GM18873 (cell line): ENCODE measurements around the gene PRSS56.
"Not testable (repeated sequence)": the region's sequence is repeated elsewhere in the genome, so short reads cannot be mapped to it uniquely, and the experiment has no call there.

Experiments
- ATAC-seq: cut with Tn5 transposase; IDR thresholded peaks from one replicate; pipeline ENCODE4 v1.9.1; 2021; ENCODE audit warnings: mild to moderate bottlenecking, moderate library complexity, moderate number of reproducible peaks; ENCODE audit not compliant: unreplicated experiment, low FRiP score

Gene PRSS56

GRCh38 chr2:232523682-232524597 lies 3.8 kb downstream of the PRSS56 start:
- ATAC-seq, result no peak

GRCh38 chr2:232524771-232525170 lies 4.6 kb downstream of the PRSS56 start:
- no peak for ATAC-seq

- no peak for ATAC-seq
These were observed 5.0 kb downstream of the PRSS56 start for GRCh38 chr2:232525199-232525598.

GRCh38 chr2:232525791-232526371 lies 5.7 kb downstream of the PRSS56 start, which contains the start of gene CHRND:
CHRND (plus strand) TSS chr2:232526160; CDS start chr2:232526216, 56 bp downstream.
- ATAC-seq, result no peak

GRCh38 chr2:232526372-232526941 lies 6.3 kb downstream of the PRSS56 start:
- no peak for ATAC-seq

GRCh38 chr2:232527905-232528470 lies 7.8 kb downstream of the PRSS56 start:
- ATAC-seq, result no peak

- ATAC-seq, result no peak
These were observed 8.7 kb downstream of the PRSS56 start for GRCh38 chr2:232528746-232529460.

- ATAC-seq, result no peak
These were observed 9.8 kb downstream of the PRSS56 start for GRCh38 chr2:232529806-232530547.

GRCh38 chr2:232530626-232531260 lies 10.6 kb downstream of the PRSS56 start:
- ATAC-seq, result no peak

GRCh38 chr2:232532419-232532818 lies 12.2 kb downstream of the PRSS56 start:
- no peak for ATAC-seq

GRCh38 chr2:232532821-232533220 lies 12.6 kb downstream of the PRSS56 start:
- not testable (repeated sequence) for ATAC-seq

GRCh38 chr2:232533944-232534710 lies 13.9 kb downstream of the PRSS56 start:
- no peak for ATAC-seq

GRCh38 chr2:232534940-232535651 lies 14.9 kb downstream of the PRSS56 start:
- ATAC-seq, result no peak

GRCh38 chr2:232535761-232536530 lies 15.8 kb downstream of the PRSS56 start:
- no peak for ATAC-seq

- no peak for ATAC-seq
These were observed 16.9 kb downstream of the PRSS56 start for GRCh38 chr2:232537079-232537478.

GRCh38 chr2:232537499-232537898 lies 17.3 kb downstream of the PRSS56 start:
- ATAC-seq, result no peak

- no peak for ATAC-seq
These were observed 18.5 kb downstream of the PRSS56 start for GRCh38 chr2:232538671-232539070.
